Ammon's horn (tissue), 1 donor: ENCODE measurements around the gene DYNLT4.
A peak's percentile ranks its signal among the peaks of the same experiment; 100 is the strongest.
"Not testable (repeated sequence)": the region's sequence is repeated elsewhere in the genome, so short reads cannot be mapped to it uniquely, and the experiment has no call there.

Experiments used
- DNase-seq: peaks from one replicate; pipeline ENCODE4 v3.0.0-alpha.2; 2016; ENCODE audit warnings: low spot score

DYNLT4 gene

DNA sequence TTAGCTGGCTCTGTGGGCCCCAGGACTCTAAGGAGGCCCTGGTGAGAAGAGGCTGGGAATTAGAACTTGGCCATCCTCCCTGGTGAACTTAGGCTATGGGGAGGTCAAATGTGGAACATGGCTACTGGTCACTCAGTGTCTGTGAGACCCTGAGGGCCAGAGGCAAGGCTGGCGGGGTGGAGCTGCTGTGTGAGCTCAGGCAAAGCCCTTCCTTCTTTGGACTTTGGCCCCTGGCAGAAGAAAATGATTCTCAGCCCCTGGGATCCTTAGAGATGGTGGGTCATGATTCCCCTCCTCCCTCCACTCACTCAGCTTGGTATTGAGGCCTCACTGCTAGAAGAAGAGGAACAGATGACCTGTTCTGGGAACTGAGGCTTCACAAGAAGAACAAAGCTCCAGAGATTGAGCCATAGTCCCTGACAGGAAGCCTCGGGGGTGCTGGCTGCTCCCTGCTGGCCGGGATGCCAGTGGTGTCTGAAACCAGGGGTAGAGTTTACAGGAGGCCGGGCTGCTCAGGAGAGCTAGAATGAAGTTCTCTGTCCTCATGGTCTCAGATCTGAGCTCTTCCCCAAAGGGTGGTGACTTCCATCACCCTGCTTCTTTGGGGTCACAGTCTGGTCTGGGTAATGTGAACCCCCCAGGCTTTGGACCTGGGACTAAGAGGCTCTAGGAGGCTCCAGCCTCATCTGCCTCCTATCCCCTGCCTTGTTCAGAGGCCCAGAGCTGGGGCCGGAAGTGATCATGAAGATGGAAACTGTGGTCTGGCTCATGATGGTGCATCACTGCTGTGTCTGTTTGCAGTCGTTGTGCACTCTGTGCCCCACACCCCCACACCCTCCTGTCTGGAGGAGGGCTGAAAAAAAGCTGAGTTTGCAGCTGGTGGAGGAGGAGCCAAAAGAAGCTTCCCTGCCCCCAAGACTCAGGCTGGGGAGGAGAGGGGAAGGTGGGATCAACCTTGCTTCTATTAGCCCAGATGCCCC is 2.1 kb upstream of the DYNLT4 start:
- DNase-seq, result peak; percentile 58

DNA sequence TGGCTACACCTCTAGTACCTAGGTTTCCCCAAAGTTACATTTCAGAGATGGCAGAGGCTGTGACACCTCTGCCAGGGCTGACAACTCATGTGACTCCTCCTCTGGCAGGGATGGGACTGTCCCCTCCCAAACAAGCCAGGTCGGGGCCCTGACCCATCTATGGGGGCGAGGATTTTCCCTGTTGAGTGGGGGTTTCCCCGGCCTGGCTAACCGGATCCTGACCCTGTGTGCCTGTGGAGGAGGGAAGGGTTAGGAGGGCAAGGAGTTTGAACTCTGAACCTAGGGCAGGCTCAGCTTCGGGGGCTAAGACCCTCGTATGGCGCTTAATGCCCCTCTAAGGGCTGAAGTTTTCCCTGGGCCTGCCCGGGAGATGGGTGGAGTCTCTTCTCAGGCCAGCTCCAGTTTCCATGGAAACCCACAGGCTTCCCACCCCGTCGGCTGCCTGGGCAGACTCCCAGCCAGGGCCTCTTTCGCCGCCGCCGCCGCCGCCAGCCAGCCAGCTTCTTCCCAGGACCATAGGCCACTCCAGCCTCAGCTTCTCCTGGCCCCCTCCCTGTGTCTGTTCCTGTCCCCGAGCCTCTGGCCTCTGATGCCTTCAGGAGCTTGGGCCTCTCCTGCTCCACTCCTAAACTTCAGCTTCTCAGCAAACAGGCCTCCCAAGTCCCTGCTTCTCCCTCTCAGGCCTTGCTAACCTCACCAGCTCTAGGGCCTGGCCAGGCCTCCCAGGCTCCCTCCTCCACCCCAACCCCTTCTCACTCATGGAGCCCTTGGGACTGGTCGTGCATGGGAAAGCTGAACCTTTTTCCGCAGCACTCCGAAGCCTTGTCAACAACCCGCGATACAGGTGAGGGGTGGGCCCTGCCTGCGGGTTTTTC is 1.1 kb upstream of the DYNLT4 start, which contains the start of gene BTBD19:
BTBD19 (plus strand) TSS at position 461 of the 875 bp plus-strand sequence; CDS start at position 759, 298 bp downstream.
- peak; percentile 86 for DNase-seq

DNA sequence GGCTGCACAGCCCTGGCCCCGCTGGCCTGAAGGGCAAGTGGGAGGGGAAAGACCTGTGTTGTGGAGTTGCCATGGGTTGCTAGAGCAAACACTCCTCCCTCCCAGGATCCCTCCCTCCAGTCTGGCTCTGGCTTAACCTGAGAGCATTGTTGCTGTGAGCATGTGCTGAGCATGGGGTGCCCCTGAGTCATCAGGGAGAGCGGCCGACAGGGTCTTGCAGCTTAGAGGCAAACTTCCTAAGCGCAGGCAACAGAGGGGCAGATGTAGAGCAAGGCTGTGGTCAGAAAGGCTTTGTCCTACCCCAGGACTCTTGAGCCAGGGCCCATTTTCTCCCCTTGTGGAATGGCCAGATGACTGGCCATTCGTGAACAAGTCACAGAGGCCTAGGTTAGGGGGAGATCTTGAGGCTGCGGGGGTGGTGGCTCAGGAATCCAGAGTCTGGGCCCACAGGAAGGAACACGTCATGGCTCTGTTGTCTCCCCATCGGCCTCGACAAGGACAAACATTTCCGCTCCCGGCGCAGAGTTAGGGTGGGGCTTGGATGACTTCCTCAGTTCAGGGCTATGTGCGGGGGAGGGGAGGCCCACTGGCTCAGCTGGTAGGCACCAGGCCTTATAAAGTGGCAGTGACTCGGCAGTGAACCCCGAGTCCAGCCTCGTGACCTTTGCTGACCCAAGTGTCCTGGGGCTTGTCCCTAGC is 362 bp upstream of the DYNLT4 start:
- DNase-seq, result peak; percentile 90

DNA sequence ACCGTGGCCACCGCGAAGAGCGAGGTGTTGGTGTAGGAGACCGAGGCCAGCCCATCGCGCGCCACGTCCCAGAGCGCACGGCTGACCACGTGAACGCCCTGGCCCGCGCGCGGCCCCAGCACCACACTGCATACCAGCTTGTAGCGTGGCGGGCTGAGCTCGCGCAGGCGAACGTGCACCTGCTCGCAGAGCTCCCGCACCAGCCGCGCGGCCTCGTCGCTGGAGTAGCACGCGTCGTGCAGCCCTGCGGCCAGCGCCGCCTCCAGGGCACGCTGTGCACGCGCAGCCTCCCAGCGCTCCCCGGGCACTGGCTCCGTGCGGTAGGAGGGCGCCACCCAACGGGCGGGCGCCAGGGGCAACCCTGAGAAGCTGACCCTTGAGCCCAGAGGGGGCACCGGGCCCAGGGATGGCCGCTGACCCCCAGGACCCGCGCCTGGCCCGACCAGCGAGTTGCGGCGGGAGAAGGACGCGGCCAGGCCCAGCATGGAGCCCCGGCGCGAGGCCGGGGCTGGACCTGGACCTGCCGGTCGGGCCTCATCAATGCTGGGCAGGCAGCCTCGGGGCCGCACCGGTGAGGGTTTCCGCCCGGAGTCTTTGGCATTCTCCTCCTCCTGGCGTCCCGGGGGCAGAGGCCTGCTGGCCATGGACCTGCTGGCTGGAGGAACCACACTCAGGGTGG is 987 bp downstream of the DYNLT4 start:
- no peak for DNase-seq

DNA sequence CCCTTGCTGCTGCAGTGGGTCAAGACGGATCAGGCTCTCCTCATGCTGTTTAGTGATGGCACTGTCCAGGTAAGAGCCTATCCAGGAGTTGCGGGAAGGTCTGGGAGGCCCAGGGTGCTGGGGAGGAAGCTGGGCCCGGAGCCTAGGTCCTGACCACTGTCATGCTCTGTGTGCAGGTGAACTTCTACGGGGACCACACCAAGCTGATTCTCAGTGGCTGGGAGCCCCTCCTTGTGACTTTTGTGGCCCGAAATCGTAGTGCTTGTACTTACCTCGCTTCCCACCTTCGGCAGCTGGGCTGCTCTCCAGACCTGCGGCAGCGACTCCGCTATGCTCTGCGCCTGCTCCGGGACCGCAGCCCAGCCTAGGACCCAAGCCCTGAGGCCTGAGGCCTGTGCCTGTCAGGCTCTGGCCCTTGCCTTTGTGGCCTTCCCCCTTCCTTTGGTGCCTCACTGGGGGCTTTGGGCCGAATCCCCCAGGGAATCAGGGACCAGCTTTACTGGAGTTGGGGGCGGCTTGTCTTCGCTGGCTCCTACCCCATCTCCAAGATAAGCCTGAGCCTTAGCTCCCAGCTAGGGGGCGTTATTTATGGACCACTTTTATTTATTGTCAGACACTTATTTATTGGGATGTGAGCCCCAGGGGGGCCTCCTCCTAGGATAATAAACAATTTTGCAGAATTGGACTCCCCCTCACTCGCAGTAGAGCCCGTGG is 1.7 kb downstream of the DYNLT4 start:
- no peak for DNase-seq

DNA sequence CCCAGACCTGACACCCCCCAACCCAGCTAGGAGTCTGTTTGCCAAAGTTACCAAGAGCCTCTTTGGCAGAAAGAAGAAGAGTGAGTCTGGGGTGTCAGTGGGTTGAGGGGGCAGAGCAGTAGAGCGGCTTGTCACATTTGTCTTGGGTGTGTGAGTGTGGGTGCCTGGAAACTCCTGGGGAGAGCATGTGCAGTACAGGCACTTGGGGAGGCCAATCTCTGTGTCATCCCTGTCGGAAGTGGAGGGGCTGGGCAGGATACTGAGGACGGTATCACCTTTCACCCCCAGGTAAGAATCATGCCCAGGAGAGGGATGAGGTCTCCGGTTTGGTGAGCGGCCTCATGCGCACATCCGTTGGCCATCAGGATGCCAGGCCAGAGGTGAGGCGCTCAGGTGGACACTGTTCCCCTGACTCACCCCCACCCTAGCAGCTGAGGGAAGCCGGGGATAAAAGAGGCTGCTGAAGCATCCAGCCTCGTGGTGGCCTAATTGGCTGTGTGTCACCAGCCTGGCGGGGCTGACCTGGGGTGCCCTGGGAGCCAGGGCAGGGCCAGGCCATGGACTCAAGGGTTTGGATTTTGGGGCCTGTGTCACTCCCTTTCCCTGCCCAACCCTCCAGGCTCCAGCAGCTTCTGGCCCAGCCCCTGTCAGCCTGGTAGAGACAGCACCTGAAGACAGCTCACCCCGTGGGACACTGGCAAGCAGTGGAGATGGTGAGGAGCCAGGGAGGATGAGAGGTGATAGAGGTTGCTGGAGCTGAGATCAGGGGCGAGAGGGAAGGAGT is 3.6 kb downstream of the DYNLT4 start:
- no peak for DNase-seq

GRCh38 chr1:44803062-44803311 is 4.2 kb downstream of the DYNLT4 start:
- DNase-seq, result no peak

DNA sequence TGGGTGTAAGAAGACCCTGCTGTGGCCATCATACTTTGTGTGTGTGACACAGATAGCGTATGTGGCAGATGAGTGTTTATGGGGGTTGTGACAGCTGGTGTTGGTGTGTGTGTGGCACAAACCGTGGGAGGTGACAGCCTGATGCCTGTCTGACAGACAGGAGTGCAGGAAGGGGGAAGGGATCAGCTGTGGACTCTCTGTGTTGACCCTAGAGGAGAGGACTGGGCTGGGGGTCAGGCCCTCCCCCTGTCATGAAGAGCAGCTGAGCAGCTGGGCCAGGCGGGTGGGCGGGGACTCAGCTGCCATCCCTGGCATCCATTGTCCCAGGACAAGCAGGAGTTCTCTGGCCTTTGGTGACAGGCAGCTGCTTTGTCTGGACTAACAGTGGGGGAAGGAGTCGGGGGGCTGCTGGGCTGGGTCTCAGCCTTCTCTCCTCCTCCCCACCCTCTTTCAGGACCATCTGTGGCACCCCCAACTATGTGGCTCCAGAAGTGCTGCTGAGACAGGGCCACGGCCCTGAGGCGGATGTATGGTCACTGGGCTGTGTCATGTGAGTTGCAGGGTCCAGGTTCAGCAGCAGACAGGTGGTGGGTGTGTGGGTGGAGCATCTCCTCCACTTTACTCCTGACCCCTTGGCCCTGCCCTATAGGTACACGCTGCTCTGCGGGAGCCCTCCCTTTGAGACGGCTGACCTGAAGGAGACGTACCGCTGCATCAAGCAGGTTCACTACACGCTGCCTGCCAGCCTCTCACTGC is 4.7 kb downstream of the DYNLT4 start:
- DNase-seq, result no peak

- DNase-seq, result no peak
Measured at GRCh38 chr1:44801491-44802305, 5.5 kb downstream of the DYNLT4 start.

GRCh38 chr1:44799770-44800584 is 7.2 kb downstream of the DYNLT4 start, which contains the start of gene PLK3:
Gene PLK3 (plus strand): TSS chr1:44800377. CDS start chr1:44800464, 87 bp downstream.
- DNase-seq, result peak; percentile 99

GRCh38 chr1:44798481-44799365 is 8.4 kb downstream of the DYNLT4 start:
- DNase-seq, result no peak

- not testable (repeated sequence) for DNase-seq
Measured at GRCh38 chr1:44797886-44798285, 9.3 kb downstream of the DYNLT4 start.

- DNase-seq, result no peak
Measured at GRCh38 chr1:44792736-44793502, 14.2 kb downstream of the DYNLT4 start.

DNA sequence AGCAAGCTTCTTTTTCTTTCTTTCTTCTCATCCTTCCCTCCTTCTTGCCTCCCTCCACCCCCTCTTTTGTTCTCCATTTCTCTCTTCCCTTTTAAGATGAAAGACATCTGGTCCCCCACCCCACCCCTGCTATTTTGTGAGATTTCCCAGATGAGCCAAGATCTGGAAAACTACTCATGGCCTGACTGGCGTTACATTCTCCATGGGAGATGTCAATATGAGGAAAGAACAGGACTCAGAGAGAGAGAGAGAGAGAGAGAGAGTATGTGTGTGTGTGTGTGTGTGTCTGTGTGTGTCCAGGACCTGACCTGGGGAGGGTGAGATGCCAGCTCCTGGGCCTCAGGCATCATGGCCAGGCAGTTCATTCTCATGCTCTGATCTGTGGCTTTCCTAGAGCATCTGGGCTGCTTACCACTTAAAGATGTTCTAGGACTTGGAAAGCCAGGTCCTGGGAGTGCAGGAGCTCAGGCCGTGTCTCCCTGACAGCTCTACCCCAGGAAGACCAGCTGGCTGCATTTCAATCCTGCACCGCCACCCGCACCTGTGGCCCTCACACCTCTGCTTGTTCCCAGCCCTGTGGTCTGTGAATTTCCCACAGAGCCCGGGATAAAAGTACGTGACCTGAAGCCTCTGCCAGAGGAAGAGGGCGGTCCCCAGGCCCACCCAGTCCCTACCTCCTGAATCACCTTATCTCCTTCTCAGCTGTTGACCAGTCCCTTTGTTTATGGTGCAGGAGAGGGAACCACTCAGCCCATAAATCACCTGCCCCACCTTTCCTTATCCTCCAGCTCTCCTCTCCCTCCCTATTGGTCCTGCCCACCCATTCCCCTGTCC is 16.0 kb downstream of the DYNLT4 start:
- DNase-seq, result no peak
